Tibial nerve (tissue), 4 donors: ENCODE data around the gene EPB41L1. TPM values are rescaled to one million over a fixed set of nuclear protein-coding genes. Genes with fewer than 3 reads are reported as not detected.

Experiments
- DNase-seq, 2 donors: peaks; one replicate each; pipeline ENCODE4 v3.0.0-alpha.2; 2019; ENCODE audit warnings: low spot score in 2 of 2
- H3K27ac ChIP-seq, 4 donors: fragments of 200-600 bp; sonication (generic) in 3 of 4; one replicate each; pipeline ENCODE4 v1.5.1; 2017 to 2019; ENCODE audit warnings: mild to moderate bottlenecking in 1 of 4
- H3K27me3 ChIP-seq, 2 donors: fragments of 200-600 bp; sonication (generic) in 1 of 2; one replicate each; pipeline versions ENCODE4 v1.5.1 to v1.6.0; 2017 to 2019
- H3K36me3 ChIP-seq, 3 donors: fragments of 200-600 bp; sonication (generic); one replicate each; pipeline ENCODE4 v1.5.1; 2018 to 2019
- H3K4me1 ChIP-seq, 4 donors: fragments of 200-600 bp; sonication (generic) in 3 of 4; one replicate each; pipeline ENCODE4 v1.5.1; 2017 to 2019
- H3K4me3 ChIP-seq, 4 donors: fragments of 200-600 bp; sonication (generic) in 3 of 4; one replicate each; pipeline ENCODE4 v1.5.1; 2017 to 2019; ENCODE audit warnings: mild to moderate bottlenecking in 1 of 4, moderate library complexity in 1 of 4
- H3K9me3 ChIP-seq, 4 donors: fragments of 200-600 bp; sonication (generic) in 3 of 4; one replicate each; pipeline ENCODE4 v1.5.1; 2017 to 2019
- EP300 ChIP-seq, 2 donors: sonication (generic); formaldehyde crosslinking; IDR thresholded peaks; one replicate each; pipeline ENCODE4 v1.6.1; 2017; ENCODE audit warnings: antibody characterized with exemption in 2 of 2, mild to moderate bottlenecking in 1 of 2
- POLR2A ChIP-seq, 2 donors: fragments of 450-650 bp; IDR thresholded peaks; one replicate each; pipeline ENCODE4 v1.6.1; 2017; ENCODE audit warnings: antibody characterized with exemption in 2 of 2, mild to moderate bottlenecking in 2 of 2, moderate library complexity in 2 of 2
- WGBS, 2 donors: methylation state at CpG; one replicate each; pipeline ENCODE4 v1.1.5; 2018; 5-methylcytosine and 5-hydroxymethylcytosine counted together
- total RNA-seq, 4 donors: library from RNA; depleted of rRNA; stranded (reverse); fragments of >200 nt; gene quantifications; one replicate each; pipeline ENCODE4 v1.1.0, GENCODE V29; 2016
- TF ChIP-seq, protein P1 (sequence below), 5 experiments: fragments of 200-600 bp in 3 of 5; fragments of 450-650 bp in 2 of 5; sonication (generic) in 3 of 5; IDR thresholded peaks; one replicate each; pipeline ENCODE4 v1.5.1; 2016 to 2019; ENCODE audit warnings: antibody characterized with exemption in 5 of 5, mild to moderate bottlenecking in 3 of 5, moderate library complexity in 2 of 5

The EPB41L1 gene
- total RNA-seq, 4 donors from 2014 or later: 19.9 to 55.3 (median 30.8) TPM

DNA sequence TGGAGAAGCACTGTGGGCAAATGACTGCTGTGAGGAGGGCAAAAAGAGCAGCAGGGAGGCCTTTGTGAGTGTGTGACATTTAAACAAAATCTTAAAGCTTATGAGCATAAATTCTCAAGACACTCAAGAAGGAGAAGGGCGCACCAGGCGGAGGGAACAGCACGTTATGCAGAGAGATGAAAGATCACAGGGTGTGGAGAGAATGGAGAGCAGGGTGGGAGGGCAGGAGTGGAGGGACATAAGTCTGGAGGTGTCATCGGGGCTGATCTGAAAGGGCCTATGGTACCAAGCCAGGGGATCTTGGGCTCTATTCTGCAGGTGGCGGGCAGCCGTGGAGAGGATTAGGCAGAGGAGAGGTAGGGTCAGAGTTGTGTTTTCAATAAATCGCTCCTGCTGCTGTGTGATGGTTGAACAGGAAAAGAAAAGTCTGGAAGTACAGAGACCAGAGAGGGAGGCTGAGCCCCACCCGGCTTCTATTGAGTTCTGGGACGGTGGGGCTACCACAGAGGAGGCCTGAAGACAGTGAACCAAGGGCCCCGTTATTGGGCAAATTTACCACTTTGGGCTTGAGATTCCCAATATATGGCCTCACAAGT lies 127.3 kb downstream of the EPB41L1 start:
- Histone ChIP-seq H3K4me3 (no peak overlapping the region), H3K9me3 (no peaks in the 10 kb centered on the region), H3K36me3 (no peaks in the 10 kb centered on the region), H3K27me3 (peaks cover 0 to 5% of the 10 kb centered on the region in 2 donors), H3K4me1 (no peaks in the 10 kb centered on the region), H3K27ac (no peak overlapping the region)
- DNase-seq: no peak
- TF ChIP-seq POLR2A (IDR thresholded peaks at IDR 0.05): no peak
- TF ChIP-seq, protein P1, sequence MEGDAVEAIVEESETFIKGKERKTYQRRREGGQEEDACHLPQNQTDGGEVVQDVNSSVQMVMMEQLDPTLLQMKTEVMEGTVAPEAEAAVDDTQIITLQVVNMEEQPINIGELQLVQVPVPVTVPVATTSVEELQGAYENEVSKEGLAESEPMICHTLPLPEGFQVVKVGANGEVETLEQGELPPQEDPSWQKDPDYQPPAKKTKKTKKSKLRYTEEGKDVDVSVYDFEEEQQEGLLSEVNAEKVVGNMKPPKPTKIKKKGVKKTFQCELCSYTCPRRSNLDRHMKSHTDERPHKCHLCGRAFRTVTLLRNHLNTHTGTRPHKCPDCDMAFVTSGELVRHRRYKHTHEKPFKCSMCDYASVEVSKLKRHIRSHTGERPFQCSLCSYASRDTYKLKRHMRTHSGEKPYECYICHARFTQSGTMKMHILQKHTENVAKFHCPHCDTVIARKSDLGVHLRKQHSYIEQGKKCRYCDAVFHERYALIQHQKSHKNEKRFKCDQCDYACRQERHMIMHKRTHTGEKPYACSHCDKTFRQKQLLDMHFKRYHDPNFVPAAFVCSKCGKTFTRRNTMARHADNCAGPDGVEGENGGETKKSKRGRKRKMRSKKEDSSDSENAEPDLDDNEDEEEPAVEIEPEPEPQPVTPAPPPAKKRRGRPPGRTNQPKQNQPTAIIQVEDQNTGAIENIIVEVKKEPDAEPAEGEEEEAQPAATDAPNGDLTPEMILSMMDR (IDR thresholded peaks at IDR 0.05): no peak
- TF ChIP-seq EP300 (IDR thresholded peaks at IDR 0.05): no peak
- 75 to 77% methylated on average over 10 of the region's 10 CpGs for WGBS, 2 donors

Other genes with a start within 250 kb of the EPB41L1 start
- gene SCAND1, start 200.2 kb upstream of the EPB41L1 start, total RNA-seq: 100 to 1,000 TPM; 120 to 224 (median 151) TPM
- 10 to 100 TPM in 2 of 4 donors, under 1 TPM in 1, not detected in 1; 0.90 to 13.2 (median 12.9) TPM for gene CNBD2, start 186.2 kb upstream of the EPB41L1 start, total RNA-seq
- gene AAR2, start 81.7 kb downstream of the EPB41L1 start, total RNA-seq: 10 to 100 TPM; 24.5 to 35.6 (median 28.6) TPM
- gene DLGAP4, start 151.6 kb downstream of the EPB41L1 start, total RNA-seq: 10 to 100 TPM; 46.1 to 97.5 (median 52.5) TPM